Activated T-helper 1 cell treated with anti-CD3 and anti-CD28 coated beads, Interleukin-12 subunit alpha, Interleukin-12 subunit beta, Interleukin-2, Interleukin-4 antibody, amounts not matched to agents 30 ng/mL and 10 ng/mL and 1 ng/mL, durations not matched to agents 14 hours and 24 hours and 36 hours (primary cell): Measurements from ENCODE around the gene CHST3. TPM values are rescaled to one million over a fixed set of nuclear protein-coding genes. Genes with fewer than 3 reads are reported as not detected.
"Not testable (repeated sequence)": the region's sequence is repeated elsewhere in the genome, so short reads cannot be mapped to it uniquely, and the experiment has no call there.

Experiments
- DNase-seq: peaks from one replicate; pipeline ENCODE4 v3.0.0; 2021; ENCODE audit warnings: low spot score
- H3K27ac Mint-ChIP-seq: one replicate; pipeline ENCODE4 v1.8.0; 2021; ENCODE audit warnings: mild to moderate bottlenecking, mixed read lengths
- H3K27me3 Mint-ChIP-seq: one replicate; pipeline ENCODE4 v1.8.0; 2022; ENCODE audit warnings: mild to moderate bottlenecking, moderate library complexity, mixed read lengths; ENCODE audit not compliant: insufficient read depth
- H3K36me3 Mint-ChIP-seq: one replicate; pipeline ENCODE4 v1.8.0; 2021; ENCODE audit warnings: low read depth, mixed read lengths
- H3K4me1 Mint-ChIP-seq: one replicate; pipeline ENCODE4 v1.8.0; 2021; ENCODE audit warnings: low read depth, mixed read lengths
- H3K4me3 Mint-ChIP-seq: one replicate; pipeline ENCODE4 v1.8.0; 2021; ENCODE audit warnings: mild to moderate bottlenecking, moderate library complexity, mixed read lengths
- H3K9me3 Mint-ChIP-seq: one replicate; pipeline ENCODE4 v1.8.0; 2021; ENCODE audit warnings: mixed read lengths
- intact Hi-C: fragments of 100-400 bp; cut with micrococcal nuclease; formaldehyde crosslinking; loops from one replicate; pipeline ENCODE4 v1.15.1; 2024
- total RNA-seq: library from RNA; stranded (reverse); gene quantifications from 2 replicates; pipeline ENCODE4 v1.2.3, GENCODE V29; 2022

The CHST3 gene, protein sequence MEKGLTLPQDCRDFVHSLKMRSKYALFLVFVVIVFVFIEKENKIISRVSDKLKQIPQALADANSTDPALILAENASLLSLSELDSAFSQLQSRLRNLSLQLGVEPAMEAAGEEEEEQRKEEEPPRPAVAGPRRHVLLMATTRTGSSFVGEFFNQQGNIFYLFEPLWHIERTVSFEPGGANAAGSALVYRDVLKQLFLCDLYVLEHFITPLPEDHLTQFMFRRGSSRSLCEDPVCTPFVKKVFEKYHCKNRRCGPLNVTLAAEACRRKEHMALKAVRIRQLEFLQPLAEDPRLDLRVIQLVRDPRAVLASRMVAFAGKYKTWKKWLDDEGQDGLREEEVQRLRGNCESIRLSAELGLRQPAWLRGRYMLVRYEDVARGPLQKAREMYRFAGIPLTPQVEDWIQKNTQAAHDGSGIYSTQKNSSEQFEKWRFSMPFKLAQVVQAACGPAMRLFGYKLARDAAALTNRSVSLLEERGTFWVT
- total RNA-seq = 0.16 and 0.22 TPM in 2 replicates

DNA sequence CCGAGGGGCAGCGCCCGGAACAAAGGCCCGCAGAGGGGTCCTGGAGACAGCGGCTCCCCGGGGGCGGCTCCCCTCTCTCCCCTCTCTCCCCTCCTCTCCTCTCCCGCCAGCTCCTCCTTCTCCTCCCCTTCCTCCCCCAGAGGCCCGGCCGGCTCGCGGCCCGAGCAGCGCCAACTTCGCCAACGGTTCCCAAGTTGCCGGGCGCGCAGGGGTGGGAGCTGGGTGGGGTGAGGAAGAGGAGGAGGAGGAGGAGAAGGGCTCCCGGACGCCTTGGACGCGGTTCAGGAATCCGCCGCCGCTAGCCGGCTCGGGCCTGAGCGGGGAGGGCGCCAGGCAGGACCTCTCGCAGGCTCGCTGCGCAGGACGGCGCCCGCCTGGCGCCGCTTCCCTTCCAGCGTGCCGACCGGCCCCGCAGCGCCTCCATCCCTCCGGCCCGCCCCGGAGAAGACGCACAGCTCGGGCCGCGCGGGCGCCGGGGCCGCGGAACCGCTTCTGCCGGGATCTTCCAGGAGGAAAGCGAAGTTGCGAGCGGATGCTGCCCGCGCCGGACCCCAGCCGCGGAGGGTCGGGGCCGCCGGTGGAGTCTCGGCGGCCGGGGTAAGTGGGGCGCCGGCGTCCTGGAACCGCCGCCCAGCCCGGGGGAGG, at the start of gene CHST3:
Gene CHST3 (plus strand): TSS at position 298 of the 645 bp plus-strand sequence. CDS start 41,448 bp downstream, outside the sequence.
- H3K27me3 Mint-ChIP-seq = peaks cover 62% of the 10 kb centered on the region
- H3K4me3 Mint-ChIP-seq = peak within 1 kb of the TSS; percentile 69
- no peaks in the 10 kb centered on the region for H3K9me3 Mint-ChIP-seq
- H3K36me3 Mint-ChIP-seq = no peaks in the 10 kb centered on the region
- H3K4me1 Mint-ChIP-seq = peaks cover 5% of the 10 kb centered on the region
- H3K27ac Mint-ChIP-seq = no peak within 1 kb of the TSS
- no peak for DNase-seq
- intact Hi-C loops = no loop called here

DNA sequence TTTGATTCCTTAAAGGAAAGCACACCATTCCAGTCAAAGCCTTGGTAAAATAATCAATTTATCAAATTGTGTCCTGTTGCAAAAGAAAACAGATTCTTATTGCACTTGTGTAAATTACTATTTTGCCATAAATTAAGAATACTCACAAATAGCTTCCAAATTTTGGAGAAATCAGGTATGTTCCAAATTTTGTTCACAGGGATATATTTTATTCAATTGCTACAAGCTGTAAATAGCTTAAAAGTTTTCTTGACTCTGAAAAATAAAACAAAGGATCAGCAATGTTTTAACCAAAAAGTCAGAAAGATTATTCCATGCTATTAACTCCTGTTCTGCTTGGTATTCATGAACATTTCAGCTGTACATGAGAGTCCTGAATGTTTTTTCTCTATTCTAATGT, 47.4 kb upstream of the CHST3 start:
- Mint-ChIP-seq H3K36me3 (no peaks in the 10 kb centered on the region), H3K27me3 (peaks cover 12% of the 10 kb centered on the region), H3K4me1 (no peaks in the 10 kb centered on the region), H3K9me3 (peaks cover 9% of the 10 kb centered on the region), H3K27ac (no peak overlapping the region), H3K4me3 (no peak overlapping the region)
- intact Hi-C loops = loop anchor here (1.0 kb wide), 1 partner anchor 131 kb away; no protein-coding TSS in a partner anchor
- no peak for DNase-seq

DNA sequence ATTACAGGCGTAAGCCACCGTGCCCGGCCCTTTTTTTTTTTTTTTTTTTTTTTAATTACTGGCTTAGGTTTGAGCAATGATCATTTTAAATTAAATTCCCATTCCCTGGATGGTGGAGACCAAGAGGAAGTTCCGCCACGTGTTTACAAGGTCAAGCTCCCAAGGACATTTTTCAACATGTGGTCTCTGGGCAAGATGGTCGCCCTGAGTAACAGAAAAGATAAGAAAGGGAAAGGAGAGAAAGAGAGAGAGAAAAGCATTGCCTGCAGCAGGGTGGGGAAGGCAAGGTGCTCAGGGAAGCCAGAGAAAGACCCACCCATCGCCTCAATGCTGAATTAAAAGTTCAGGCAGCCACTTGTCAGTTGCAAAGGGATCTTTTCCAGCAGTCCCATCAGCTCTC, 45.2 kb upstream of the CHST3 start:
- DNase-seq = no peak
- no peak overlapping the region for H3K27ac Mint-ChIP-seq
- H3K27me3 Mint-ChIP-seq = peaks cover 17% of the 10 kb centered on the region
- peaks cover 9% of the 10 kb centered on the region for H3K9me3 Mint-ChIP-seq
- no peaks in the 10 kb centered on the region for H3K36me3 Mint-ChIP-seq
- H3K4me3 Mint-ChIP-seq = no peak overlapping the region
- H3K4me1 Mint-ChIP-seq = no peaks in the 10 kb centered on the region
- intact Hi-C loops = no loop called here

DNA sequence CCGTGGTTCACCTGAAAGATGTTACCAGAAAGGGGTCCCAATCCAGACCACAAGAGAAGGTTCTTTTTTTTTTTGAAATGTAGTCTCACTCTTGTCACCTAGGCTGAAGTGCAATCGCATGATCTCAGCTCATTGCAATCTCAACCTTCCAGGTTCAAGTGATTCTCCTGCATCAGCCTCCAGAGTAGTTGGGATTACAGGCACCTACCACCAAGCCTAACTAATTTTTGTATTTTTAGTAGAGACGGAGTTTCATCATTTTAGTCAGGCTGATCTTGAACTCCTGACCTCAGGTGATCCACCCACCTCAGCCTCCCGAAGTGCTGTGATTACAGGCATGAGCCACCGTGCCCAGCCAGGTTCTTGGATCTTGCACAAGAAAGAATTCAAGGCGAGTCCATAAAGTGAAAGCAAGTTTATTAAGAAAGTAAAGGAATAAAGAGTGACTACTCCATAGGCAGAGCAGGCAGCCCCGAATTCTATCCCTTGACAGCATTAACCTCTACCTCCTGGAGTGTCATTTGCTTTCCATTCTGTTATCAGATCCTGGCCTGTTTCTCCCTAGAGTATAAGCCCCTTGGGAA, 44.1 kb upstream of the CHST3 start:
- intact Hi-C loops, H3K27ac Mint-ChIP-seq, H3K4me3 Mint-ChIP-seq, DNase-seq, H3K4me1 Mint-ChIP-seq, H3K9me3 Mint-ChIP-seq, H3K36me3 Mint-ChIP-seq: not testable (repeated sequence)
- H3K27me3 Mint-ChIP-seq = peaks cover 19% of the 10 kb centered on the region

DNA sequence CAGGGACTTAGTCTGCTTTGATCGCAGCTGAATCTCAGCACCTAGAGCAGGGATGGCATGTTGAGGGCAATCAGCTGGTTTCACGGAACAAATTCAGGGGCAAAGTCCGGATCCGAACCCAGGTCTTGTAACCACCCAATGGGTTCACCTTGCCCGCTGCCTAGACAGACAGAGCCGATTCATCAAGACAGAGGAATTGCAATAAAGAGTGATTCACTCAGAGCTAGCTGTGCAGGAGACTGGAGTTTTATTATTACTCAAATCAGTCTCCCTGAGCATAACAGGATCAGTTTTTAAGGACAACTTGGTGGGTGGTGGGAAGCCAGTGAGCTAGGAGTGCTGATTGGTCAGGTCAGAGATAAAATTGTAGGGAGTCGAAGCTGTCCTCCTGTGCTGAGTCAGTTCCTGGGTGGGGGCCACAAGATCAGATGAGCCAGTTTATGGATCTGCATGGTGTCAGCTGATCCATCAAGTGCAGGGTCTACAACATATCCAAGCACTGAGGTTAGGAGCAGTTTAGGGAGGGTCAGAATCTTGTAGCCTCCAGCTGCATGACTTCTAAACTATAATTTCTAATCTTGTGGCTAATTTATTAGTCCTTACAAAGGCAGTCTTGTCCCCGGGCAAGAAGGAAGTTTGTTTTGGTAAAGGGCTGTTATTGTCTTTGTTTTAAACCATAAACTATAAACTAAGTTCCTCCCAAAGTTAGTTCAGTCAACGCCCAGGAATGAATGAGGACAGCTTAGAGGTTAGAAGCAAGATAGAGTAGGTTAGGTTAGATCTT, 43.5 kb upstream of the CHST3 start:
- DNase-seq = no peak
- Mint-ChIP-seq H3K4me3 (no peak overlapping the region), H3K9me3 (peaks cover 9% of the 10 kb centered on the region), H3K27ac (no peak overlapping the region), H3K36me3 (no peaks in the 10 kb centered on the region), H3K4me1 (no peaks in the 10 kb centered on the region), H3K27me3 (peaks cover 19% of the 10 kb centered on the region)
- intact Hi-C loops = no loop called here

DNA sequence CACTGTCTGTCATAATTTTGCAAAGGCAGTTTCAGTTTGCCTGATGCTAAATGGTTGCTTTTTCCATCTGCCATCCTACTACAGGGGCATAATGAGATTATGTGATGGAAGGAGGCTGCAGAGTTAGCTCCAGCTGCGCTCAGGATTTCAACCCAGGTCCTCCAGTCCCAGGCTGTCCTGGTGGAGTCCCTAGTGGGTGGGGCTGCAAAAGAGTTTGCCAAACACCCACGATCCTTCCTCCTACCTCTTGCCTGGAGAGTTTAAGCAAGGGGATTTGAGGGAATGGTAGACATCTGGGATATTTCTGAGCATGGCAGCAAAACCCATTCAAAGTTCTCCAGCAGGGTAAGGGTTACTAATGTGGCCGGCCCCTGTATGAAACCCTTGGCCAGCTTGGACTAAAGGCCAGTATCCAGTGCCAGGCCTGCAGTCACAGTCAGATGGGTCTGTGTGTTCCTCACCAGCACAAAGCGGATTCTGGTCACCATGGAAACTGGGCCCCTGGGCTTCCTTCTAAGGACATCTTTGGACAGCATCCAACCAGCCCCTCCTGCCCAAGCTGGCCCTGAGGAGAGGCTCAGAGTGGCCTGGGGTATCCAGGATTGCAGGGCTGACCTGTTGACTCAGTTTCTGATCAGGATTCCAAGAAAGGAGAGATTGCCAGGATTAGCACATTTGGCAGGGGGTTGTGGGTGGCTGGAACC, 42.7 kb upstream of the CHST3 start:
- H3K4me1 Mint-ChIP-seq = no peaks in the 10 kb centered on the region
- H3K36me3 Mint-ChIP-seq = no peaks in the 10 kb centered on the region
- intact Hi-C loops = no loop called here
- no peak for DNase-seq
- H3K27ac Mint-ChIP-seq = no peak overlapping the region
- no peak overlapping the region for H3K4me3 Mint-ChIP-seq
- H3K27me3 Mint-ChIP-seq = peaks cover 19% of the 10 kb centered on the region
- H3K9me3 Mint-ChIP-seq = peaks cover 4% of the 10 kb centered on the region

DNA sequence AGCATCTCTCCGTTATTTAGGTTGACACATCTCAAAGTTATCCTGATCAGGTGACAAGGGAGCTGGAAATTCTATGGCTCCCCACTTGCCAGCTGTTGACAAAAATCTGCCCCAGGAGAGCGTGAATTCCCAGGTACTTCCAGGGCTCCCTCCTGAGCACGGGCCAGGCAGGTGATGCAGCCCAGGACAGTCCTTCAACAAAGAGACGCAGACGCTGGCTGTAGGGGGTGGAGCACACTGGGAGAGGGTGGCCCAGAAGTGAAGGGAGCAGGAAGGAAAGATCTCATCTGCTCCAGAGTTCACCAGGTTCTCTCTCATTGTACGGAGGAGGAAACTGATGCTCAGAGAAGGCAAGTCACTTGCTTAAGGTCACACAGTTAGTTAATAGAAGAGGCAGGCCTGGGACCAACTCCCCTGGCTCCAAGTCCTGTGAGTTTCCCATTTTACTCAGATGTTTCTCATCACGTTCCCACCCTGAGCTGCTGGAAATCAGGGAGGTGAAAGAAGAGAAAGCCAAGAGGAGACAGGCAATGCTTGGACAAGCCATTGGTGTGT, 41.0 kb upstream of the CHST3 start:
- H3K27ac Mint-ChIP-seq = no peak overlapping the region
- intact Hi-C loops = no loop called here
- H3K36me3 Mint-ChIP-seq = no peaks in the 10 kb centered on the region
- no peak overlapping the region for H3K4me3 Mint-ChIP-seq
- no peak for DNase-seq
- peaks cover 24% of the 10 kb centered on the region for H3K27me3 Mint-ChIP-seq
- H3K4me1 Mint-ChIP-seq = no peaks in the 10 kb centered on the region
- no peaks in the 10 kb centered on the region for H3K9me3 Mint-ChIP-seq

DNA sequence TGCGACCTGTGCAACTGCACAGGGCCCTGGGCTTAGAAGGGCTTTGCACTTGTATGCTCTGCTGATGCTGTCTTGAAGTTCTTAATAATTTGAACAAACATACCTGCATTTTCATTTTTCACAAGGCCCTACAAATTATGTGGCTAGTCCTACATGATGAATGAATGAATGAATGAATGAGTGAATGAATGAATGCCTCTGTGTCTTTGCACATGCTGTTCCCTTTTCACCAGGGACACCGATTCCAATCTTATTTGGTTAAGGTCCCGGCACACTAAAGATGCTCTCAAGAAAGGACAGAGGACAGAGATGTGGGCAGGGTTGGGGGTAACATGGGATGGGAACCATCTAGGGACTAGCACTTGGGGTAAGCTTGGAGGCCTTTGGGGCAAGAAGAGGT, 39.4 kb upstream of the CHST3 start:
- Mint-ChIP-seq H3K4me3 (no peak overlapping the region), H3K9me3 (no peaks in the 10 kb centered on the region), H3K27ac (no peak overlapping the region), H3K4me1 (no peaks in the 10 kb centered on the region), H3K36me3 (no peaks in the 10 kb centered on the region), H3K27me3 (peaks cover 24% of the 10 kb centered on the region)
- no peak for DNase-seq
- intact Hi-C loops = no loop called here

DNA sequence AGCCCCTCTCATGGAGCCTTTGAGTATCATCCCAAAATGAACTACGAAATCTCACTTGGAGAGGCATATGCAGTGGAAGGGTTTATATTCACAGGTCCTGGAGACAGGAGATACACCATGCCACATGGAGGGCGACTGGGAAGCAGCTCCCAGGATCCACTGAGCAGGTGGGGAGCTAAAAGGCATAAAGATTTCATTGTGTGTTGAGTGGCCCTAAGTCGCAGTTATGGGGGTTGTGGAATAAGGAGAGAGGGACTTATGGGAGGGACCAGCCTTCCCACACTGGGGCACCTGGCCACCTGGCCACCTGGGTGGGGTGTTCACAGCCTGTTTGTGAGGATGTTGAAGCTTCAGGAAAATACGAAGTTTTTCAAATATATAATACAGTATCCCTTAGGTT, 37.0 kb upstream of the CHST3 start:
- Mint-ChIP-seq H3K4me3 (no peak overlapping the region), H3K9me3 (no peaks in the 10 kb centered on the region), H3K36me3 (no peaks in the 10 kb centered on the region), H3K27ac (no peak overlapping the region), H3K4me1 (no peaks in the 10 kb centered on the region), H3K27me3 (peaks cover 28% of the 10 kb centered on the region)
- intact Hi-C loops = no loop called here
- DNase-seq = no peak

DNA sequence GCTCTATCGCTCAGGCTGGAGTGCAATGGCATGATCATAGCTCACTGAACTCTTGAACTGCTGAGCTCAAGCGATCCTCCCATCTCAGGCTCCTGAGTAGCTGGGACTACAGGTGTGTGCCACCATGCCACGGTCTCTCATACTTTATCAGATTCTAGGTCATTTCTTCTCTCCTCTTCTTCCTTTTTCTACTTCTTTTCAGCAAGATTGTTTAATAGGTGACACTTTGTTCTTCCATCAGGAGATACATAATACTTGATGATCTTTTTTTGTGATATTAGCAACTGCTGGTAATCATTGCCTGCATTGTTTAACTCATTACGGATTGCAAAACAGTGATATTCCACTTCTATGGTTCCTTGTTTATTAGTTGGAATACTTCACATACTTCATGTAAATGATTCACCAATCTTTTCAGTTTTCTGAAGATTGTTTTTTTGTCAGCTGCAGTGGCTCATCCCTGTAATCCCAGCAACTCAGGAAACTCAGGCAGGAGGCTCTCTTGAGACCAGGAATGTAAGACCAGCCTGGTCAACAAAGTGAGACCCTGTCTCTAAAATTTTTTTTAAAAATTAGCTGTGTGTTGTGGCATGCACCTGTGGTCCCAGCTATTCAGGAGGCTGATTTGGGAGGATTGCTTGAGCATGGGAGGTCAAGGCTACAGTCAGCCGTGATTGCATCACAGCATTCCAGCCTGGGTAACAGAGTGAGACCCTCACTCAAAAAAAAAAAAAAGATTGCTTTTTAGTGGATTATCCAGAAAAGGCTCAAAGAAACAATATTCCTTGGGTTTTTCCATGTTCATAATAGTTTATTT, 36.2 kb upstream of the CHST3 start:
- H3K27me3 Mint-ChIP-seq = peaks cover 27% of the 10 kb centered on the region
- H3K4me3 Mint-ChIP-seq = no peak overlapping the region

DNA sequence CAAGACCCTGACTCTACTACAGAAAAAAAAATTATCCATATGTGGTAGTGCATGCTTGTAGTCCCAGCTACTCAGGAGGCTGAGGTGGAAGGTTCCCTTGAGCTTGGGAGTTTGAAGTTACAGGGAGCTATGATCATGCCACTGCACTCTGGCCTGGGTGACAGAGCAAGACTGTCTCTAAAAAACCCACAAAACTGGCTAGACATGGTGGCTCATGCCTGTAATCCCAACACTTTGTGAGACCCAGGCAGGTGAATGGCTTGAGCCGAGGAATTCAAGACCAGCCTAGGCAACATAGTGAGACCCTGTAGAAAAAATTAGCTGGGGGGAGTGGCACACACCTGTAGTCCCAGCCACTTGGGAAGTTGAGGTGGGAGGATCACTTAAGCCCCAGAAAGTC, 32.9 kb upstream of the CHST3 start:
- Mint-ChIP-seq H3K9me3 (peaks cover 19% of the 10 kb centered on the region), H3K4me1 (peaks cover 17% of the 10 kb centered on the region), H3K4me3 (no peak overlapping the region), H3K27ac (no peak overlapping the region), H3K36me3 (peaks cover 4% of the 10 kb centered on the region), H3K27me3 (peaks cover 23% of the 10 kb centered on the region)
- intact Hi-C loops = loop anchor here (10.0 kb wide), 1 partner anchor 284 kb away; the partner anchor contains the start of genes ANAPC16 and ASCC1
- DNase-seq = no peak

More for the DNA sequence above, 36.2 kb upstream of the CHST3 start:
- DNase-seq = no peak
- no peaks in the 10 kb centered on the region for H3K4me1 Mint-ChIP-seq
- H3K36me3 Mint-ChIP-seq = no peaks in the 10 kb centered on the region
- no peak overlapping the region for H3K27ac Mint-ChIP-seq
- intact Hi-C loops = no loop called here
- H3K9me3 Mint-ChIP-seq = no peaks in the 10 kb centered on the region
